K562 (cell line): ENCODE measurements around the gene CCDC78. TPM values are rescaled to one million over a fixed set of nuclear protein-coding genes. Genes with fewer than 3 reads are reported as not detected.
A peak's percentile ranks its signal among the peaks of the same experiment; 100 is the strongest.

Experiments
- ATAC-seq: fragments of 200-7000 bp; cut with Tn5 transposase; 3 replicates; pipeline ENCODE4 v1.9.1; 2020; ENCODE audit warnings: moderate library complexity
- BruUV-seq: library from RNA; stranded (reverse); fragments of 400-500 nt; replicated peaks from 2 replicates; lab custom pipeline; 2021; lab: Mats Ljungman, UMichigan
- CTCF ChIA-PET: fragments of 300-600 bp; formaldehyde crosslinking; extraction: SDS; loops from one replicate; lab custom pipeline; 2021; ENCODE audit warnings: low intra/inter-chr PET ratio; lab: Yijun Ruan, JAX
- POLR2A ChIA-PET: fragments of 300-600, 350-650 bp; sonication (Branson Sonifier 250); formaldehyde crosslinking; extraction: SDS; loops from one replicate; lab custom pipeline; 2021; ENCODE audit warnings: antibody characterized with exemption, inconsistent platforms; lab: Yijun Ruan, JAX
- DNase-seq, 4 experiments: peaks; one replicate each; pipeline versions ENCODE4 v3.0.0 to v3.0.0-alpha.2; 2011 to 2018; ENCODE audit warnings: low spot score in 3 of 4, mixed read lengths in 3 of 4; ENCODE audit errors: extremely low read depth in 1 of 4
- FAIRE-seq: peaks from 2 replicates; lab custom pipeline; 2011; peaks lifted over from hg19 to GRCh38; lab: Jason Lieb, UNC
- H2AFZ ChIP-seq: 2 replicates; pipeline ENCODE4 v1.6.0; 2011; ENCODE audit warnings: low read depth, low read length, control low read depth, inconsistent platforms
- H3K27ac ChIP-seq: fragments of 200-600 bp; 3 replicates; pipeline ENCODE4 v1.8.0; 2011; ENCODE audit warnings: low read depth, mild to moderate bottlenecking, control low read depth, inconsistent platforms, low read length, moderate library complexity, mixed read lengths; ENCODE audit errors: extremely low read depth
- H3K27me3 ChIP-seq, 2 experiments: fragments of 300-600 bp in 1 of 2; 2 replicates in 1 of 2; 3 replicates in 1 of 2; pipeline versions ENCODE4 v1.6.0 to v1.8.0; 2011; ENCODE audit warnings: inconsistent platforms in 2 of 2, low read length in 2 of 2, mild to moderate bottlenecking in 1 of 2, mixed read lengths in 1 of 2, moderate library complexity in 1 of 2; ENCODE audit not compliant: control insufficient read depth in 2 of 2, insufficient read depth in 2 of 2
- H3K36me3 ChIP-seq: fragments of 300-600 bp; 3 replicates; pipeline ENCODE4 v1.8.0; 2011; ENCODE audit warnings: mild to moderate bottlenecking, low read length, inconsistent platforms; ENCODE audit not compliant: control insufficient read depth, insufficient read depth
- H3K4me1 ChIP-seq, 2 experiments: fragments of 200-600 bp in 1 of 2; replicated peaks in 1 of 2; 2 replicates in 1 of 2; 3 replicates in 1 of 2; pipeline versions ENCODE4 v1.5.1 to v1.8.0; 2011; ENCODE audit warnings: inconsistent platforms in 2 of 2, low read length in 2 of 2, mild to moderate bottlenecking in 1 of 2, mixed read lengths in 1 of 2, moderate library complexity in 1 of 2; ENCODE audit not compliant: control insufficient read depth in 2 of 2, insufficient read depth in 2 of 2
- H3K4me2 ChIP-seq: 2 replicates; pipeline ENCODE4 v1.6.1; 2011; ENCODE audit warnings: low read length, control low read depth, inconsistent platforms, mixed read lengths; ENCODE audit not compliant: insufficient read depth
- H3K4me3 ChIP-seq: fragments of 200-600 bp; sonication (generic), shearing (Covaris generic); 2 replicates; pipeline ENCODE4 v1.5.1; 2016; ENCODE audit warnings: control low read depth, inconsistent platforms
- H3K79me2 ChIP-seq: fragments of 200-600 bp; 3 replicates; pipeline ENCODE4 v1.8.0; 2011; ENCODE audit warnings: low read length, inconsistent platforms; ENCODE audit not compliant: control insufficient read depth, insufficient read depth
- H3K9ac ChIP-seq, 2 experiments: 2 replicates each; pipeline versions ENCODE4 v1.6.0 to v1.6.1; 2011; ENCODE audit warnings: low read depth in 2 of 2, low read length in 2 of 2, control low read depth in 1 of 2, inconsistent platforms in 1 of 2, mild to moderate bottlenecking in 1 of 2, mixed read lengths in 1 of 2; ENCODE audit not compliant: insufficient read depth in 1 of 2
- H3K9me1 ChIP-seq: one replicate; pipeline ENCODE4 v1.6.0; 2011; ENCODE audit warnings: inconsistent platforms, mild to moderate bottlenecking, low read length, moderate library complexity; ENCODE audit not compliant: control insufficient read depth, insufficient read depth
- H3K9me3 ChIP-seq: replicated peaks from 2 replicates; pipeline ENCODE4 v1.5.1; 2011; ENCODE audit warnings: low read depth, low read length, inconsistent platforms; ENCODE audit not compliant: control insufficient read depth, insufficient read depth
- H4K20me1 ChIP-seq: replicated peaks from 2 replicates; pipeline ENCODE4 v1.6.1; 2011; ENCODE audit warnings: low read length, inconsistent platforms, mixed read lengths; ENCODE audit not compliant: control insufficient read depth, insufficient read depth
- ATF1 ChIP-seq, 2 experiments: fragments of 450-650 bp in 1 of 2; IDR thresholded peaks; 2 replicates each; pipeline ENCODE4 v1.6.1; 2016; ENCODE audit warnings: missing compliant biosample characterization in 1 of 2, missing genetic modification characterization in 1 of 2
- ELK3 ChIP-seq: fragments of 450-650 bp; formaldehyde crosslinking; IDR thresholded peaks from 2 replicates; pipeline ENCODE4 v1.4.0; 2020; ENCODE audit warnings: mild to moderate bottlenecking
- ESRRA ChIP-seq: fragments of 450-650 bp; IDR thresholded peaks from 2 replicates; pipeline ENCODE4 v1.6.1; 2014; ENCODE audit warnings: low read depth, mild to moderate bottlenecking, moderate library complexity, borderline replicate concordance
- MAZ ChIP-seq, 2 experiments: fragments of 450-650 bp in 1 of 2; sonication (generic) in 1 of 2; formaldehyde crosslinking; IDR thresholded peaks in 1 of 2; conservative IDR thresholded peaks in 1 of 2; 2 replicates each; pipeline versions ENCODE4 v1.4.0 to v1.5.0; 2020; ENCODE audit warnings: mild to moderate bottlenecking in 1 of 2, missing genetic modification reagents in 1 of 2
- PHB ChIP-seq: fragments of 250-450 bp; sonication (Bioruptor Pico); IDR thresholded peaks from 2 replicates; pipeline ENCODE4 v1.5.0; 2021
- PHF8 ChIP-seq: fragments of 200-600 bp; sonication (generic); IDR thresholded peaks from 2 replicates; pipeline ENCODE4 v1.6.1; 2012; ENCODE audit warnings: mixed run types, mild to moderate bottlenecking, inconsistent platforms, low read length, moderate library complexity, borderline replicate concordance
- PTTG1 ChIP-seq: fragments of 450-650 bp; IDR thresholded peaks from 2 replicates; pipeline ENCODE4 v1.6.1; 2016; ENCODE audit warnings: low read depth, mild to moderate bottlenecking, missing genetic modification characterization, missing compliant biosample characterization
- RBBP5 ChIP-seq: fragments of 200-600 bp; sonication (generic); IDR thresholded peaks from 2 replicates; pipeline ENCODE4 v1.6.1; 2012; ENCODE audit warnings: borderline replicate concordance, mild to moderate bottlenecking, low read length, control low read depth, inconsistent platforms; ENCODE audit not compliant: insufficient read depth, poor library complexity, severe bottlenecking
- SAP30 ChIP-seq: fragments of 200-600 bp; sonication (generic); IDR thresholded peaks from 2 replicates; pipeline ENCODE4 v1.6.1; 2012; ENCODE audit warnings: borderline replicate concordance, low read depth, mild to moderate bottlenecking, moderate library complexity, low read length, control low read depth, inconsistent platforms; ENCODE audit not compliant: insufficient read depth, poor library complexity, severe bottlenecking
- SRF ChIP-seq, 2 experiments: fragments of 250-450, 450-650 bp in 1 of 2; sonication (Bioruptor Pico) in 1 of 2; sonication (generic) in 1 of 2; formaldehyde crosslinking; IDR thresholded peaks; 2 replicates each; pipeline versions ENCODE4 v1.5.0 to v1.5.1; 2020 to 2022; ENCODE audit warnings: mild to moderate bottlenecking in 1 of 2, missing genetic modification reagents in 1 of 2
- STAT5A ChIP-seq: IDR thresholded peaks from 2 replicates; pipeline ENCODE4 v1.6.1; 2012; ENCODE audit warnings: low read length, inconsistent platforms, borderline replicate concordance
- TEAD4 ChIP-seq, 2 experiments: sonication (generic) in 1 of 2; formaldehyde crosslinking in 1 of 2; IDR thresholded peaks; 2 replicates each; pipeline versions ENCODE4 v1.6.1 to v1.8.0; 2012 to 2022; ENCODE audit warnings: borderline replicate concordance in 1 of 2, inconsistent platforms in 1 of 2, low read length in 1 of 2, mild to moderate bottlenecking in 1 of 2, missing genetic modification reagents in 1 of 2
- ZNF197 ChIP-seq: fragments of 200-800 bp; sonication (Bioruptor generic); IDR thresholded peaks from 2 replicates; pipeline ENCODE4 v1.6.1; 2016; ENCODE audit warnings: low read depth, missing genetic modification characterization, missing compliant biosample characterization
- ZNF561 ChIP-seq: fragments of 450-650 bp; formaldehyde crosslinking; conservative IDR thresholded peaks from 2 replicates; pipeline ENCODE4 v1.4.0; 2020; ENCODE audit warnings: mild to moderate bottlenecking, moderate library complexity
- WGBS: fragments of 100-300 bp; shearing (Covaris generic); methylation state at CpG from one replicate; pipeline ENCODE4 v1.1.6; 2016; ENCODE audit warnings: low coverage, mixed read lengths; ENCODE audit not compliant: insufficient coverage; ENCODE audit errors: missing lambda C conversion rate; 5-methylcytosine and 5-hydroxymethylcytosine counted together
- in situ Hi-C: fragments of 300-500 bp; cut with MboI; formaldehyde crosslinking; loops from 4 replicates; pipeline ENCODE4 v1.15.0; 2018; ENCODE audit warnings: inconsistent platforms, mixed read lengths
- intact Hi-C: fragments of 100-400 bp; cut with micrococcal nuclease; formaldehyde crosslinking; loops from 2 replicates; pipeline ENCODE4 v1.14.2; 2022
- polyA plus RNA-seq, 8 experiments: library from polyadenylated mRNA; depleted of rRNA in 4 of 8; stranded (reverse) in 5 of 8; unstranded in 3 of 8; fragments of >200 nt; fragmentation: Nextera tagmentation in 2 of 8; fragmentation: Illumina TruSeq in 1 of 8; extraction: Ambion mirVana in 2 of 8; extraction: Trizol in 1 of 8; gene quantifications; 2 replicates each; pipeline versions ENCODE4 v1.2.1 to v1.2.3, GENCODE V29; 2011 to 2014; ENCODE audit warnings: inconsistent platforms in 1 of 8, missing spikeins in 1 of 8
- total RNA-seq, 7 experiments: library from RNA; depleted of rRNA in 6 of 7; stranded (reverse); fragments of >200 nt in 6 of 7; fragmentation: Illumina TruSeq in 2 of 7; extraction: Trizol in 2 of 7; gene quantifications; 2 replicates each; pipeline versions ENCODE4 v1.2.1 to v1.2.3, GENCODE V29; 2011 to 2021; ENCODE audit warnings: low replicate concordance in 1 of 7
- TF ChIP-seq, protein P1 (sequence below): fragments of 450-650 bp; formaldehyde crosslinking; IDR thresholded peaks from 2 replicates; pipeline ENCODE4 v1.4.0; 2022; ENCODE audit warnings: missing genetic modification characterization

Gene CCDC78
- total and polyA plus RNA-seq, 9 of the 15 experiments (the other 6 are each of a cell fraction or from before 2014, with no cell fraction given), result 0.24 to 17.7 (median 2.9) TPM

GRCh38 chr16:674968-675883, 51.0 kb downstream of the CCDC78 start, which contains the start of gene RHBDL1:
RHBDL1 (plus strand) TSS chr16:675671; CDS start chr16:675791, 120 bp downstream.
- Histone ChIP-seq H3K27ac (peak within 1 kb of the TSS; percentile 72), H3K4me1 (peaks cover 22 to 96% of the 10 kb centered on the region in 2 experiments), H3K36me3 (peaks cover 50% of the 10 kb centered on the region), H3K4me3 (peak within 1 kb of the TSS; percentile 52), H3K9me3 (no peaks in the 10 kb centered on the region), H2AFZ (peak within 1 kb of the TSS; percentile 86), H3K79me2 (peaks cover 8% of the 10 kb centered on the region), H4K20me1 (0 out of 2 replicates have a peak, but pooled peaks cover 4% of the 10 kb centered on the region), H3K4me2 (peak within 1 kb of the TSS; percentile 79), H3K27me3 (no peaks in the 10 kb centered on the region), H3K9ac (peak within 1 kb of the TSS; percentile 32 to 93; a peak in 3 of 4 replicates), H3K9me1 (no peaks in the 10 kb centered on the region)
- intact Hi-C loops, result loop anchor here (5.0 kb wide), 1 partner anchor 38 kb away; the partner anchor contains the start of gene METTL26
- 3% methylated on average over 36 of the region's 73 CpGs for WGBS
- ATAC-seq, result peak; percentile 66
- BruUV-seq, result no TSS peak
- in situ Hi-C loops, result loop anchor here (10.0 kb wide), 1 partner anchor 280 kb away; the partner anchor contains the start of gene NME4
- peak; percentile 53 to 90 (median 68) for DNase-seq
- peak; percentile 88 for FAIRE-seq
- CTCF ChIA-PET, result no interaction called here
- POLR2A ChIA-PET, result interaction anchor here (0.5 to 1.7 kb wide), 7 partner anchors 9 to 305 kb away, joined by 3 to 6 read pairs (median 4); partner anchors contain the start of genes JMJD8 and MRPL28
- TF ChIP-seq MAZ (CRISPR knock-in tag; conservative IDR thresholded peaks at IDR 0.05 in 1 of 2, IDR thresholded peaks at IDR 0.05 in 1 of 2) (peak; percentile 76 to 87), PTTG1 (tag) (no peak), ESRRA (peak; percentile 75), ZNF561 (no peak), SAP30 (no peak), SRF (CRISPR knock-in tag; IDR thresholded peaks at IDR 0.05) (peak in 1 of 2 experiments; percentile 61; a peak in 1 of 4 replicates), TEAD4 (IDR thresholded peaks at IDR 0.05; ENCODE audit: low read length) (0 out of 2 replicates have a peak, but pooled peaks have one; percentile 5), TEAD4 (CRISPR knock-in tag; IDR thresholded peaks at IDR 0.05; ENCODE audit: borderline replicate concordance) (no peak), PHF8 (peak; percentile 42; the same call in 1 of the 2 replicates), PHB (no peak), ATF1 (CRISPR knock-in tag; IDR thresholded peaks at IDR 0.05) (no peak), ATF1 (tag; IDR thresholded peaks at IDR 0.05) (peak; percentile 64), ZNF197 (CRISPR knock-in tag) (no peak), RBBP5 (peak; percentile 53), STAT5A (no peak), ELK3 (no peak)
- TF ChIP-seq, protein P1, sequence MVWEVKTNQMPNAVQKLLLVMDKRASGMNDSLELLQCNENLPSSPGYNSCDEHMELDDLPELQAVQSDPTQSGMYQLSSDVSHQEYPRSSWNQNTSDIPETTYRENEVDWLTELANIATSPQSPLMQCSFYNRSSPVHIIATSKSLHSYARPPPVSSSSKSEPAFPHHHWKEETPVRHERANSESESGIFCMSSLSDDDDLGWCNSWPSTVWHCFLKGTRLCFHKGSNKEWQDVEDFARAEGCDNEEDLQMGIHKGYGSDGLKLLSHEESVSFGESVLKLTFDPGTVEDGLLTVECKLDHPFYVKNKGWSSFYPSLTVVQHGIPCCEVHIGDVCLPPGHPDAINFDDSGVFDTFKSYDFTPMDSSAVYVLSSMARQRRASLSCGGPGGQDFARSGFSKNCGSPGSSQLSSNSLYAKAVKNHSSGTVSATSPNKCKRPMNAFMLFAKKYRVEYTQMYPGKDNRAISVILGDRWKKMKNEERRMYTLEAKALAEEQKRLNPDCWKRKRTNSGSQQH (CRISPR knock-in tag), result 0 out of 2 replicates have a peak, but pooled peaks have one; percentile 45
